B cell (primary cell): ENCODE data around the gene TSPAN15. TPM values are rescaled to one million over a fixed set of nuclear protein-coding genes. Genes with fewer than 3 reads are reported as not detected.

Experiments used
- ATAC-seq: fragments of 200-7000 bp; cut with Tn5 transposase; one replicate; pipeline ENCODE4 v1.10.0; 2021; ENCODE audit warnings: low read depth, mild to moderate bottlenecking, moderate number of reproducible peaks, moderate library complexity
- CTCF ChIA-PET: fragments of 350-600 bp; sonication (Branson Sonifier 250); formaldehyde crosslinking; loops from one replicate; lab custom pipeline; 2021; ENCODE audit warnings: antibody characterized with exemption, inconsistent platforms; lab: Charles Lee
- POLR2A ChIA-PET: fragments of 350-600 bp; sonication (Branson Sonifier 250); formaldehyde crosslinking; loops from one replicate; lab custom pipeline; 2021; ENCODE audit warnings: antibody characterized with exemption; lab: Charles Lee
- DNase-seq: peaks from one replicate; pipeline ENCODE4 v3.0.0; 2013
- H2AFZ ChIP-seq: 2 replicates; pipeline ENCODE4 v1.6.1; 2012; ENCODE audit warnings: mild to moderate bottlenecking, low read depth, low read length; ENCODE audit not compliant: insufficient read depth, poor library complexity, severe bottlenecking
- H3K27ac ChIP-seq, 2 donors: 1 replicate in 1 of 2; 2 replicates in 1 of 2; pipeline ENCODE4 v1.5.1; 2012 to 2013; ENCODE audit warnings: low read length in 2 of 2, mild to moderate bottlenecking in 2 of 2, moderate library complexity in 1 of 2
- H3K27me3 ChIP-seq, 4 experiments: fragments of 200-600 bp in 1 of 4; sonication (generic) in 1 of 4; replicated peaks in 1 of 4; 1 replicate in 2 of 4; 2 replicates in 2 of 4; pipeline versions ENCODE4 v1.6.1 to v1.7.0; 2013 to 2016; ENCODE audit warnings: low read length in 3 of 4, mild to moderate bottlenecking in 2 of 4, mixed read lengths in 1 of 4, moderate library complexity in 1 of 4; ENCODE audit not compliant: insufficient read depth in 4 of 4, control insufficient read depth in 3 of 4; ENCODE audit errors: control extremely low read depth in 1 of 4
- H3K36me3 ChIP-seq, 2 experiments: replicated peaks in 1 of 2; 1 replicate in 1 of 2; 2 replicates in 1 of 2; pipeline versions ENCODE4 v1.6.1 to v1.7.1; 2013; ENCODE audit warnings: low read length in 1 of 2; ENCODE audit not compliant: insufficient read depth in 2 of 2, control insufficient read depth in 1 of 2; ENCODE audit errors: control extremely low read depth in 1 of 2, extremely low read depth in 1 of 2
- H3K4me1 ChIP-seq, 2 donors: fragments of 200-600 bp in 1 of 2; sonication (generic) in 1 of 2; 1 replicate in 1 of 2; 2 replicates in 1 of 2; pipeline versions ENCODE4 v1.5.1 to v1.6.1; 2013 to 2017; ENCODE audit warnings: low read length in 2 of 2; ENCODE audit not compliant: control insufficient read depth in 2 of 2, insufficient read depth in 2 of 2
- H3K4me2 ChIP-seq: replicated peaks from 2 replicates; pipeline ENCODE3; 2012; ENCODE audit warnings: mild to moderate bottlenecking, low read depth, low read length; ENCODE audit not compliant: poor library complexity, severe bottlenecking
- H3K4me3 ChIP-seq, 5 experiments: fragments of 200-600 bp in 1 of 5; sonication (generic) in 1 of 5; 1 replicate in 3 of 5; 2 replicates in 2 of 5; pipeline versions ENCODE4 v1.5.1 to v1.7.0; 2011 to 2016; ENCODE audit warnings: low read length in 4 of 5, mild to moderate bottlenecking in 4 of 5, low read depth in 2 of 5, control low read depth in 1 of 5, moderate library complexity in 1 of 5; ENCODE audit not compliant: insufficient read depth in 1 of 5; ENCODE audit errors: control extremely low read depth in 1 of 5, extremely low read depth in 1 of 5
- H3K79me2 ChIP-seq: fragments of 200-600 bp; sonication (generic); one replicate; pipeline ENCODE4 v1.6.0; 2016; ENCODE audit warnings: low read length; ENCODE audit not compliant: control insufficient read depth, insufficient read depth
- H3K9ac ChIP-seq: fragments of 200-600 bp; sonication (generic); 2 replicates; pipeline ENCODE4 v1.6.1; 2017; ENCODE audit warnings: mild to moderate bottlenecking, low read length, moderate library complexity
- H3K9me3 ChIP-seq, 3 donors: one replicate each; pipeline versions ENCODE4 v1.6.1 to v1.7.1; 2013; ENCODE audit warnings: low read length in 2 of 3; ENCODE audit not compliant: control insufficient read depth in 2 of 3, insufficient read depth in 1 of 3; ENCODE audit errors: control extremely low read depth in 1 of 3
- H4K20me1 ChIP-seq: 2 replicates; pipeline ENCODE4 v1.6.0; 2012; ENCODE audit warnings: mild to moderate bottlenecking, low read length; ENCODE audit not compliant: insufficient read depth, control insufficient read depth, poor library complexity, severe bottlenecking
- H3K27ac Mint-ChIP-seq: one replicate; pipeline ENCODE4 v1.8.0; 2021; ENCODE audit warnings: mixed read lengths
- H3K27me3 Mint-ChIP-seq: one replicate; pipeline ENCODE4 v1.8.0; 2021; ENCODE audit warnings: mixed read lengths
- H3K4me1 Mint-ChIP-seq: one replicate; pipeline ENCODE4 v1.8.0; 2021; ENCODE audit warnings: mixed read lengths
- H3K4me3 Mint-ChIP-seq: one replicate; pipeline ENCODE4 v1.8.0; 2021; ENCODE audit warnings: mixed read lengths
- H3K9me3 Mint-ChIP-seq: one replicate; pipeline ENCODE4 v1.8.0; 2022; ENCODE audit warnings: mixed read lengths; ENCODE audit not compliant: insufficient read depth
- EZH2 ChIP-seq: IDR thresholded peaks from 2 replicates; pipeline ENCODE4 v1.6.1; 2012; ENCODE audit warnings: borderline replicate concordance, low read depth, mild to moderate bottlenecking, moderate library complexity, low read length; ENCODE audit not compliant: insufficient read depth, poor library complexity, severe bottlenecking
- WGBS: methylation state at CpG from one replicate; pipeline ENCODE4 v1.1.5; 2013; ENCODE audit warnings: missing lambda C conversion rate; ENCODE audit not compliant: insufficient coverage; 5-methylcytosine and 5-hydroxymethylcytosine counted together
- intact Hi-C: fragments of 100-400 bp; cut with micrococcal nuclease; formaldehyde crosslinking; loops from one replicate; pipeline ENCODE4 v1.10.0; 2022
- polyA plus RNA-seq: library from polyadenylated mRNA; depleted of rRNA; stranded (reverse); fragments of >200 nt; gene quantifications from 2 replicates; pipeline ENCODE4 v1.2.3, GENCODE V29; 2012
- total RNA-seq, 2 donors: library from RNA; stranded (reverse); fragments of 120-200 nt in 1 of 2; gene quantifications; 1 replicate in 1 of 2; 2 replicates in 1 of 2; pipeline versions ENCODE4 v1.2.3 to v1.2.4, GENCODE V29; 2013 to 2022
- TF ChIP-seq, protein P1 (sequence below): fragments of 200-600 bp; IDR thresholded peaks from one replicate; pipeline ENCODE4 v1.8.0; 2022; ENCODE audit warnings: antibody characterized with exemption, mild to moderate bottlenecking

The TSPAN15 gene
- total and polyA plus RNA-seq, 2 donors (not counting 1 experiment from before 2014, with no cell fraction given): 0.13 to 0.52 TPM

DNA sequence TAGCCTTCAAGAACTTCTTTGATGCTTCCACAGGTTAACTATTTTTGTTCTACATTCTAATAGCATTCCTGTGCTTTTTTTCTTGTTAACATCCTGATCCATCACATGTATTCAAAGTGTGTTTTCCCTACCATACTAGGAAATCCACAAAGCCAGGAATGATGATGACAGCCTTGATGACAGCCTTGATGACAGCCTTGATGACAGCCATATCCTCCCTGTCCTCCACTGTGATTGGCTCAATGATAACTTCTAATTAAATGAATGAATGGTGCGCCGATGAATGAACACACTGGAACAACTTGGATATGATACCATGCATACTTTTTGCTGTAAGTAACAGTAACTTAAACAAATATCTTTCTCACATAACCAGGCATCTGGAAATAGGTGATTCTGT is 26.2 kb upstream of the TSPAN15 start:
- no peaks in the 10 kb centered on the region for H4K20me1 ChIP-seq
- no peaks in the 10 kb centered on the region for H3K9me3 ChIP-seq
- H3K9ac ChIP-seq: no peak overlapping the region
- H3K27me3 ChIP-seq: peaks cover 0 to 7% (median 0%) of the 10 kb centered on the region in 4 experiments
- H3K79me2 ChIP-seq: no peaks in the 10 kb centered on the region
- H3K4me3 Mint-ChIP-seq: no peak overlapping the region
- H3K4me2 ChIP-seq: no peak overlapping the region
- H3K36me3 ChIP-seq: no peaks in the 10 kb centered on the region
- H3K4me3 ChIP-seq: no peak overlapping the region
- H3K4me1 ChIP-seq: peaks cover 5 to 6% of the 10 kb centered on the region in 2 donors
- H3K9me3 Mint-ChIP-seq: no peaks in the 10 kb centered on the region
- DNase-seq (no peak), ATAC-seq (no peak)
- no peak for TF ChIP-seq EZH2
- TF ChIP-seq, protein P1, sequence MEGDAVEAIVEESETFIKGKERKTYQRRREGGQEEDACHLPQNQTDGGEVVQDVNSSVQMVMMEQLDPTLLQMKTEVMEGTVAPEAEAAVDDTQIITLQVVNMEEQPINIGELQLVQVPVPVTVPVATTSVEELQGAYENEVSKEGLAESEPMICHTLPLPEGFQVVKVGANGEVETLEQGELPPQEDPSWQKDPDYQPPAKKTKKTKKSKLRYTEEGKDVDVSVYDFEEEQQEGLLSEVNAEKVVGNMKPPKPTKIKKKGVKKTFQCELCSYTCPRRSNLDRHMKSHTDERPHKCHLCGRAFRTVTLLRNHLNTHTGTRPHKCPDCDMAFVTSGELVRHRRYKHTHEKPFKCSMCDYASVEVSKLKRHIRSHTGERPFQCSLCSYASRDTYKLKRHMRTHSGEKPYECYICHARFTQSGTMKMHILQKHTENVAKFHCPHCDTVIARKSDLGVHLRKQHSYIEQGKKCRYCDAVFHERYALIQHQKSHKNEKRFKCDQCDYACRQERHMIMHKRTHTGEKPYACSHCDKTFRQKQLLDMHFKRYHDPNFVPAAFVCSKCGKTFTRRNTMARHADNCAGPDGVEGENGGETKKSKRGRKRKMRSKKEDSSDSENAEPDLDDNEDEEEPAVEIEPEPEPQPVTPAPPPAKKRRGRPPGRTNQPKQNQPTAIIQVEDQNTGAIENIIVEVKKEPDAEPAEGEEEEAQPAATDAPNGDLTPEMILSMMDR: no peak
- H3K27me3 Mint-ChIP-seq: peaks cover 13% of the 10 kb centered on the region
- ChIA-PET CTCF (no interaction called here), POLR2A (no interaction called here)
- no peak overlapping the region for H3K27ac Mint-ChIP-seq
- H2AFZ ChIP-seq: no peak overlapping the region
- intact Hi-C loops: no loop called here
- H3K27ac ChIP-seq: no peak overlapping the region
- WGBS: no CpG with 5 or more reads among the region's 2 CpGs
- peaks cover 4% of the 10 kb centered on the region for H3K4me1 Mint-ChIP-seq

DNA sequence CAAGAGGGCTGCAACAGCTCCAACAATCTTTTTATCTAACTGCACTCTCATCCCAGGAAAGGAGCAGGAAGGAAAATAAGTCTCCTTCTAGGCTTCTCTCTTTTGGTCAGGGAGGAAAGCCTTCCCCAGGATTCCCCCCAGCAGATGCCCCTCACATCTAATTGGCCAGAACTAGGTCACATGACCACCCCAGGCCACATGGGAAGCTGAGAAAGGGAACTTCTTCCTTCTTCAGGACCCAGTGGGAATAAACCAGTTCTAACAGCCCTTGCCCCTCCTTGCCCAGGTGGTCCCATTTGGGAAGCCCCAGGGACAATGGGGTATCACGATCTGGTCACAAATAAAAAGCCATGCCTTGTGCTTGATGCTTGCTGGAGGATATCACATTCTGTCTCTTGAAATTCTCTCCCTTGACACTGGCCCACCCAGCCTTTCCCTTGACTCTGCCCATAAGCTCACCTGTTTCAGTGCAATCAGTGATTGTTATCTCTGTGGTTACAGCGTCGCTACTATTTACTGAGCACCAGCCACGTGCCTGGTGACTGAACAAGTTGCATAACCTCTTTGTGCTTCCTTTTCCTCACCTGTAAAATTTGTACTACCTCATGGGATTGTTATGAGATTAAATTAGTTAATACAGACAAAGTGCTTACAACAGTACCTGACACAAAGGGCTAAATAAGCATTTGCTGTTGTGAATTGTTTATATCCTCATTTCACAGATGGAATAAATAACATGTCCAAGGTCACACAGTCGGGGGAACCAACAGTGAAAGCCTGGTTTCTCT is 25.6 kb upstream of the TSPAN15 start:
- no peaks in the 10 kb centered on the region for H4K20me1 ChIP-seq
- intact Hi-C loops: no loop called here
- H3K9me3 ChIP-seq: no peaks in the 10 kb centered on the region
- H3K27ac ChIP-seq: no peak overlapping the region
- H3K27ac Mint-ChIP-seq: no peak overlapping the region
- ChIA-PET POLR2A (no interaction called here), CTCF (no interaction called here)
- no peak overlapping the region for H3K9ac ChIP-seq
- H2AFZ ChIP-seq: no peak overlapping the region
- WGBS: 25% methylated on average over 2 of the region's 5 CpGs
- H3K4me1 ChIP-seq: peaks cover 5 to 6% of the 10 kb centered on the region in 2 donors
- no peaks in the 10 kb centered on the region for H3K79me2 ChIP-seq
- H3K36me3 ChIP-seq: no peaks in the 10 kb centered on the region
- H3K4me3 Mint-ChIP-seq: no peak overlapping the region
- no peak for ATAC-seq
- no peak overlapping the region for H3K4me3 ChIP-seq
- no peak overlapping the region for H3K4me2 ChIP-seq
- peaks cover 4% of the 10 kb centered on the region for H3K4me1 Mint-ChIP-seq
- TF ChIP-seq, protein P1: no peak
- TF ChIP-seq EZH2: no peak
- H3K9me3 Mint-ChIP-seq: no peaks in the 10 kb centered on the region
- peaks cover 12% of the 10 kb centered on the region for H3K27me3 Mint-ChIP-seq
- H3K27me3 ChIP-seq: peaks cover 0 to 7% (median 0%) of the 10 kb centered on the region in 4 experiments
- no peak for DNase-seq
